IMR-90 (cell line): ENCODE data around the gene RBM39. TPM values are rescaled to one million over a fixed set of nuclear protein-coding genes. Genes with fewer than 3 reads are reported as not detected.

Source experiments
- BHLHE40 ChIP-seq: fragments of 150-350 bp; IDR thresholded peaks from 2 replicates; pipeline ENCODE4 v1.6.1; 2016; ENCODE audit warnings: mild to moderate bottlenecking, low read depth, low read length
- CEBPB ChIP-seq: IDR thresholded peaks from 2 replicates; pipeline ENCODE4 v1.6.1; 2012; ENCODE audit warnings: low read depth, low read length, improper control_type of control experiment
- CHD1 ChIP-seq: IDR thresholded peaks from 2 replicates; pipeline ENCODE4 v1.6.1; 2012; ENCODE audit warnings: low read depth, low read length, improper control_type of control experiment
- FOS ChIP-seq: fragments of 150-350 bp; IDR thresholded peaks from 2 replicates; pipeline ENCODE4 v1.6.1; 2016; ENCODE audit warnings: low read depth, low read length
- RAD21 ChIP-seq: IDR thresholded peaks from 2 replicates; pipeline ENCODE4 v1.6.1; 2012; ENCODE audit warnings: low read length, improper control_type of control experiment
- RCOR1 ChIP-seq: IDR thresholded peaks from 2 replicates; pipeline ENCODE4 v1.6.1; 2012; ENCODE audit warnings: mild to moderate bottlenecking, low read length, improper control_type of control experiment; ENCODE audit not compliant: insufficient replicate concordance
- RFX5 ChIP-seq: IDR thresholded peaks from 2 replicates; pipeline ENCODE4 v1.8.0; 2012; ENCODE audit warnings: low read depth, mild to moderate bottlenecking, low read length, moderate library complexity
- polyA plus RNA-seq, 3 experiments: library from polyadenylated mRNA; depleted of rRNA; stranded (reverse); fragments of >200 nt; gene quantifications; 2 replicates each; pipeline ENCODE4 v1.2.3, GENCODE V29; 2012; ENCODE audit warnings: low replicate concordance in 1 of 3
- total RNA-seq: library from RNA; depleted of rRNA; stranded (reverse); fragments of >200 nt; gene quantifications from 2 replicates; pipeline ENCODE4 v1.2.3, GENCODE V29; 2012

Gene RBM39
- total and polyA plus RNA-seq, 2 of the 4 experiments (the other 2 are of a cell fraction), result 106 to 166 TPM

- TF ChIP-seq RCOR1 (no peak), CEBPB (peak; percentile 100), RAD21 (no peak), CHD1 (peak; percentile 87), RFX5 (no peak), BHLHE40 (no peak), FOS (peak; percentile 57)
These were observed at the start of gene RBM39 (continued) for GRCh38 chr20:35741892-35742740.
